Sigmoid colon (tissue), 3 donors: ENCODE data around the gene AKTIP.

Experiments used
- CTCF ChIP-seq, 4 experiments: fragments of 450-650 bp in 3 of 4; fragments of 200-600 bp in 1 of 4; IDR thresholded peaks; one replicate each; pipeline ENCODE4 v1.5.1; 2016 to 2019; ENCODE audit warnings: antibody characterized with exemption in 4 of 4, mild to moderate bottlenecking in 3 of 4, moderate library complexity in 2 of 4
- POLR2A ChIP-seq, 2 donors: fragments of 450-650 bp; IDR thresholded peaks; one replicate each; pipeline ENCODE4 v1.6.1; 2016; ENCODE audit warnings: antibody characterized with exemption in 2 of 2, mild to moderate bottlenecking in 2 of 2, moderate library complexity in 2 of 2

DNA sequence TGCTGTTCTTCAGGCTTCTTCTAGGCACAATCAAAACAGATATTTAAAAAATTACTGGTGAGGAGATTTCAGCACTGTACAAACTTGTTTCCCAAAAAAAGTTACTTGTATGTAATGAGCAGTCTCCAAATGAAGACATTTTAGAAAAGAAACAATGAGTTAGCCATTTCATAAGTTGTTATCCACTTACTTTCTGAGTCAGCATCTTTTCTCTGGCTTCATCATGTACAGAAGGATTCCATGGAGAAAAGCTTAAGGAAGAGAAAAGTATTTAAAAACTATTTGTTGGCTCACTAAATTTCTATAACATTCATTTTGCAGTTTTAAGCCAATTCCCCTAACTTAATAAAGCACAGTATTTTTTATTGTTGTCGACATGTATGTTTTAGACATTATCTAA, 10.5 kb downstream of the AKTIP start:
- TF ChIP-seq CTCF (IDR thresholded peaks at IDR 0.05) = no peak
- no peak for TF ChIP-seq POLR2A (IDR thresholded peaks at IDR 0.05)
